IMR-90 (cell line): ENCODE measurements around the gene ZSCAN29. TPM values are rescaled to one million over a fixed set of nuclear protein-coding genes. Genes with fewer than 3 reads are reported as not detected.

Experiments
- ATAC-seq: fragments of 200-7000 bp; cut with Tn5 transposase; 2 replicates; pipeline ENCODE4 v1.9.1; 2020; ENCODE audit warnings: low read depth, mild to moderate bottlenecking, moderate library complexity
- BruUV-seq: library from RNA; stranded (reverse); fragments of 400-500 nt; replicated peaks from 2 replicates; lab custom pipeline; 2021; lab: Mats Ljungman, UMichigan
- CTCF ChIA-PET: fragments of 300-600 bp; formaldehyde crosslinking; extraction: SDS; loops from one replicate; lab custom pipeline; 2021; ENCODE audit warnings: antibody characterized with exemption; lab: Yijun Ruan, JAX
- POLR2A ChIA-PET: fragments of 300-600 bp; sonication (Branson Sonifier 250); formaldehyde crosslinking; loops from one replicate; lab custom pipeline; 2022; ENCODE audit warnings: antibody characterized with exemption; ENCODE audit not compliant: unreplicated experiment; lab: Charles Lee
- DNase-seq: peaks from one replicate; pipeline ENCODE4 v3.0.0; 2013
- H2AFZ ChIP-seq: replicated peaks from 2 replicates; pipeline ENCODE3; 2013; ENCODE audit warnings: low read length, mild to moderate bottlenecking; ENCODE audit not compliant: poor library complexity
- H2AK5ac ChIP-seq: 2 replicates; pipeline ENCODE4 v1.6.1; 2013; ENCODE audit warnings: low read depth, low read length, inconsistent platforms
- H2AK9ac ChIP-seq: replicated peaks from 2 replicates; pipeline ENCODE3; 2013; ENCODE audit warnings: mild to moderate bottlenecking, low read depth, low read length, moderate library complexity; ENCODE audit not compliant: poor library complexity
- H2BK120ac ChIP-seq: 2 replicates; pipeline ENCODE4 v1.6.1; 2013; ENCODE audit warnings: low read depth, low read length, inconsistent platforms
- H2BK15ac ChIP-seq: 3 replicates; pipeline ENCODE4 v1.6.1; 2013; ENCODE audit warnings: low read depth, low read length, inconsistent platforms
- H2BK20ac ChIP-seq: 2 replicates; pipeline ENCODE4 v1.6.1; 2013; ENCODE audit warnings: low read depth, mild to moderate bottlenecking, inconsistent platforms, low read length, moderate library complexity
- H2BK5ac ChIP-seq: 2 replicates; pipeline ENCODE4 v1.6.1; 2013; ENCODE audit warnings: mild to moderate bottlenecking, low read depth, low read length, inconsistent platforms; ENCODE audit not compliant: poor library complexity, severe bottlenecking
- H3K14ac ChIP-seq: replicated peaks from 2 replicates; pipeline ENCODE4 v1.6.1; 2013; ENCODE audit warnings: low read depth, low read length, inconsistent platforms
- H3K18ac ChIP-seq: 2 replicates; pipeline ENCODE4 v1.6.1; 2013; ENCODE audit warnings: low read depth, low read length, control low read depth
- H3K23ac ChIP-seq: 2 replicates; pipeline ENCODE4 v1.6.1; 2013; ENCODE audit warnings: low read depth, low read length, inconsistent platforms
- H3K27ac ChIP-seq: 2 replicates; pipeline ENCODE4 v1.5.1; 2013; ENCODE audit warnings: mild to moderate bottlenecking, control low read depth, low read length; ENCODE audit not compliant: insufficient read depth
- H3K27me3 ChIP-seq: 2 replicates; pipeline ENCODE4 v1.6.1; 2013; ENCODE audit warnings: low read length; ENCODE audit not compliant: control insufficient read depth, insufficient read depth
- H3K36me3 ChIP-seq: 2 replicates; pipeline ENCODE4 v1.6.1; 2013; ENCODE audit warnings: low read length, mixed read lengths; ENCODE audit not compliant: control insufficient read depth, insufficient read depth
- H3K4ac ChIP-seq: 2 replicates; pipeline ENCODE4 v1.6.1; 2013; ENCODE audit warnings: low read depth, low read length, inconsistent platforms
- H3K4me1 ChIP-seq: 2 replicates; pipeline ENCODE4 v1.6.1; 2013; ENCODE audit warnings: low read length, mixed read lengths; ENCODE audit not compliant: control insufficient read depth, insufficient read depth
- H3K4me2 ChIP-seq: 2 replicates; pipeline ENCODE4 v1.6.1; 2013; ENCODE audit warnings: low read depth, mild to moderate bottlenecking, control low read depth, low read length, moderate library complexity
- H3K4me3 ChIP-seq: 2 replicates; pipeline ENCODE4 v1.5.1; 2013; ENCODE audit warnings: low read depth, mild to moderate bottlenecking, control low read depth, low read length, moderate library complexity; ENCODE audit not compliant: insufficient read depth
- H3K56ac ChIP-seq: 2 replicates; pipeline ENCODE4 v1.6.1; 2013; ENCODE audit warnings: low read length, inconsistent platforms; ENCODE audit not compliant: insufficient read depth; ENCODE audit errors: extremely low read depth
- H3K79me1 ChIP-seq, 2 experiments: 2 replicates each; pipeline ENCODE4 v1.6.1; 2013; ENCODE audit warnings: low read length in 2 of 2, inconsistent platforms in 1 of 2, low read depth in 1 of 2
- H3K9ac ChIP-seq: 2 replicates; pipeline ENCODE4 v1.6.1; 2013; ENCODE audit warnings: low read depth, low read length, control low read depth
- H3K9me1 ChIP-seq: 2 replicates; pipeline ENCODE4 v1.6.1; 2013; ENCODE audit warnings: low read length, inconsistent platforms; ENCODE audit not compliant: insufficient read depth
- H3K9me3 ChIP-seq: 2 replicates; pipeline ENCODE4 v1.6.1; 2013; ENCODE audit warnings: low read length; ENCODE audit not compliant: control insufficient read depth, insufficient read depth
- H4K20me1 ChIP-seq: 2 replicates; pipeline ENCODE4 v1.6.1; 2013; ENCODE audit warnings: low read length, inconsistent platforms; ENCODE audit not compliant: insufficient read depth
- H4K5ac ChIP-seq: 2 replicates; pipeline ENCODE4 v1.6.1; 2013; ENCODE audit warnings: mild to moderate bottlenecking, low read depth, low read length, control low read depth
- H4K8ac ChIP-seq, 2 experiments: 2 replicates each; pipeline ENCODE4 v1.6.1; 2013; ENCODE audit warnings: low read depth in 2 of 2, low read length in 2 of 2, control low read depth in 1 of 2, inconsistent platforms in 1 of 2
- H4K91ac ChIP-seq: 2 replicates; pipeline ENCODE4 v1.6.1; 2013; ENCODE audit warnings: low read depth, low read length, inconsistent platforms; ENCODE audit not compliant: insufficient read depth
- BHLHE40 ChIP-seq: fragments of 150-350 bp; IDR thresholded peaks from 2 replicates; pipeline ENCODE4 v1.6.1; 2016; ENCODE audit warnings: mild to moderate bottlenecking, low read depth, low read length
- CEBPB ChIP-seq: IDR thresholded peaks from 2 replicates; pipeline ENCODE4 v1.6.1; 2012; ENCODE audit warnings: low read depth, low read length, improper control_type of control experiment
- CHD1 ChIP-seq: IDR thresholded peaks from 2 replicates; pipeline ENCODE4 v1.6.1; 2012; ENCODE audit warnings: low read depth, low read length, improper control_type of control experiment
- ELK1 ChIP-seq: fragments of 150-350 bp; IDR thresholded peaks from 2 replicates; pipeline ENCODE4 v1.6.1; 2016; ENCODE audit warnings: low read depth, mild to moderate bottlenecking, low read length, moderate library complexity, borderline replicate concordance
- FOS ChIP-seq: fragments of 150-350 bp; IDR thresholded peaks from 2 replicates; pipeline ENCODE4 v1.6.1; 2016; ENCODE audit warnings: low read depth, low read length
- MAFK ChIP-seq: IDR thresholded peaks from 2 replicates; pipeline ENCODE4 v1.6.1; 2012; ENCODE audit warnings: low read depth, low read length, improper control_type of control experiment
- MAZ ChIP-seq: IDR thresholded peaks from 2 replicates; pipeline ENCODE4 v1.6.1; 2012; ENCODE audit warnings: low read depth, mild to moderate bottlenecking, low read length, improper control_type of control experiment, moderate library complexity, borderline replicate concordance
- MXI1 ChIP-seq: IDR thresholded peaks from 2 replicates; pipeline ENCODE4 v1.6.1; 2012; ENCODE audit warnings: low read depth, mild to moderate bottlenecking, low read length, moderate library complexity, borderline replicate concordance
- NFE2L2 ChIP-seq: fragments of 150-350 bp; IDR thresholded peaks from 2 replicates; pipeline ENCODE4 v1.6.1; 2016; ENCODE audit warnings: low read depth, mild to moderate bottlenecking, low read length
- POLR2A ChIP-seq: IDR thresholded peaks from 2 replicates; pipeline ENCODE4 v1.6.1; 2012; ENCODE audit warnings: mild to moderate bottlenecking, low read depth, low read length
- RAD21 ChIP-seq: IDR thresholded peaks from 2 replicates; pipeline ENCODE4 v1.6.1; 2012; ENCODE audit warnings: low read length, improper control_type of control experiment
- RCOR1 ChIP-seq: IDR thresholded peaks from 2 replicates; pipeline ENCODE4 v1.6.1; 2012; ENCODE audit warnings: mild to moderate bottlenecking, low read length, improper control_type of control experiment; ENCODE audit not compliant: insufficient replicate concordance
- RFX5 ChIP-seq: IDR thresholded peaks from 2 replicates; pipeline ENCODE4 v1.8.0; 2012; ENCODE audit warnings: low read depth, mild to moderate bottlenecking, low read length, moderate library complexity
- SMC3 ChIP-seq: fragments of 150-350 bp; IDR thresholded peaks from 2 replicates; pipeline ENCODE4 v1.6.1; 2016; ENCODE audit warnings: low read depth, mild to moderate bottlenecking, antibody characterized with exemption, low read length, moderate library complexity
- USF2 ChIP-seq: fragments of 150-350 bp; IDR thresholded peaks from 2 replicates; pipeline ENCODE4 v1.6.1; 2017; ENCODE audit warnings: mild to moderate bottlenecking, antibody characterized with exemption, low read length, low read depth
- WGBS, 2 experiments: methylation state at CpG; one replicate each; pipeline versions ENCODE4 v1.1.5 to v1.1.7; 2013; ENCODE audit warnings: missing lambda C conversion rate in 2 of 2; ENCODE audit not compliant: insufficient read length in 1 of 2; ENCODE audit errors: extremely low coverage in 2 of 2; 5-methylcytosine and 5-hydroxymethylcytosine counted together
- dilution Hi-C: fragments of 300-500 bp; cut with HindIII; formaldehyde crosslinking; loops from one replicate; pipeline ENCODE4 v1.14.3; 2018; ENCODE audit warnings: low sequenced_read_pairs; ENCODE audit not compliant: unreplicated experiment
- in situ Hi-C: fragments of 300-500 bp; cut with MboI; formaldehyde crosslinking; loops from 3 replicates; pipeline ENCODE4 v1.14.3; 2019; ENCODE audit warnings: low sequenced_read_pairs, inconsistent platforms, mixed read lengths
- intact Hi-C: fragments of 100-400 bp; cut with micrococcal nuclease; formaldehyde crosslinking; loops from 2 replicates; pipeline ENCODE4 v1.10.0; 2022
- polyA plus RNA-seq, 3 experiments: library from polyadenylated mRNA; depleted of rRNA; stranded (reverse); fragments of >200 nt; gene quantifications; 2 replicates each; pipeline ENCODE4 v1.2.3, GENCODE V29; 2012; ENCODE audit warnings: low replicate concordance in 1 of 3
- total RNA-seq: library from RNA; depleted of rRNA; stranded (reverse); fragments of >200 nt; gene quantifications from 2 replicates; pipeline ENCODE4 v1.2.3, GENCODE V29; 2012

ZSCAN29 gene
- total and polyA plus RNA-seq, 2 of the 4 experiments (the other 2 are of a cell fraction) = 6.8 to 8.6 TPM

GRCh38 chr15:43318990-43319771, 51.7 kb downstream of the ZSCAN29 start:
- Histone ChIP-seq H3K4ac (no peak overlapping the region), H2AFZ (no peak overlapping the region), H3K27me3 (peaks cover 25% of the 10 kb centered on the region), H3K27ac (no peak overlapping the region), H3K36me3 (no peaks in the 10 kb centered on the region), H3K56ac (no peak overlapping the region), H3K18ac (no peak overlapping the region), H3K9me1 (no peaks in the 10 kb centered on the region; the same call in 1 of the 2 replicates), H3K23ac (no peak overlapping the region), H2BK5ac (no peak overlapping the region), H4K8ac (no peak overlapping the region), H3K4me3 (no peak overlapping the region), H4K5ac (no peak overlapping the region), H3K9me3 (no peaks in the 10 kb centered on the region; the same call in 1 of the 2 replicates), H2AK5ac (no peak overlapping the region), H3K9ac (no peak overlapping the region), H3K4me2 (no peak overlapping the region), H2AK9ac (no peak overlapping the region), H3K79me1 (no peaks in the 10 kb centered on the region), H4K91ac (no peak overlapping the region), H2BK15ac (no peak overlapping the region), H3K4me1 (peaks cover 2% of the 10 kb centered on the region; the same call in 1 of the 2 replicates), H3K14ac (no peak overlapping the region), H4K20me1 (no peaks in the 10 kb centered on the region), H2BK20ac (no peak overlapping the region), H2BK120ac (no peak overlapping the region)
- in situ Hi-C loops = no loop called here
- no TSS peak for BruUV-seq
- no peak for DNase-seq
- CTCF ChIA-PET = no interaction called here
- POLR2A ChIA-PET = no interaction called here
- dilution Hi-C loops = no loop called here
- ATAC-seq = no peak
- intact Hi-C loops = no loop called here
- 60% methylated on average over 1 of the region's 4 CpGs; no CpG with 5 or more reads in 1 of the 2 experiments for WGBS, 2 experiments
- no peak for TF ChIP-seq RCOR1
- no peak for TF ChIP-seq MAFK
- no peak for TF ChIP-seq BHLHE40
- no peak for TF ChIP-seq POLR2A
- TF ChIP-seq CHD1 = no peak
- TF ChIP-seq NFE2L2 = no peak
- no peak for TF ChIP-seq SMC3
- no peak for TF ChIP-seq RFX5
- no peak for TF ChIP-seq CEBPB
- TF ChIP-seq ELK1 = no peak
- TF ChIP-seq MXI1 = no peak
- no peak for TF ChIP-seq RAD21
- no peak for TF ChIP-seq FOS
- TF ChIP-seq MAZ = no peak
- TF ChIP-seq USF2 = no peak
